HCT116 (cell line): ENCODE results near the gene PPP2R5C.

ENCODE experiments used
- TF ChIP-seq, protein P1 (sequence below): IDR thresholded peaks from 2 replicates; pipeline ENCODE4 v1.6.1; 2012
- TF ChIP-seq, protein P2 (sequence below), 3 experiments: fragments of 200-600 bp in 1 of 3; sonication (generic) in 1 of 3; IDR thresholded peaks in 2 of 3; conservative IDR thresholded peaks in 1 of 3; 2 replicates each; pipeline ENCODE4 v1.5.1; 2012 to 2017; ENCODE audit warnings: low read depth in 2 of 3, low read length in 2 of 3, antibody characterized with exemption in 1 of 3, borderline replicate concordance in 1 of 3, control low read depth in 1 of 3, mild to moderate bottlenecking in 1 of 3, mixed read lengths in 1 of 3, mixed run types in 1 of 3, moderate library complexity in 1 of 3; ENCODE audit not compliant: insufficient read depth in 1 of 3
- TF ChIP-seq, protein P3 (sequence below): IDR thresholded peaks from 2 replicates; pipeline ENCODE4 v1.6.1; 2012; ENCODE audit warnings: low read depth

DNA sequence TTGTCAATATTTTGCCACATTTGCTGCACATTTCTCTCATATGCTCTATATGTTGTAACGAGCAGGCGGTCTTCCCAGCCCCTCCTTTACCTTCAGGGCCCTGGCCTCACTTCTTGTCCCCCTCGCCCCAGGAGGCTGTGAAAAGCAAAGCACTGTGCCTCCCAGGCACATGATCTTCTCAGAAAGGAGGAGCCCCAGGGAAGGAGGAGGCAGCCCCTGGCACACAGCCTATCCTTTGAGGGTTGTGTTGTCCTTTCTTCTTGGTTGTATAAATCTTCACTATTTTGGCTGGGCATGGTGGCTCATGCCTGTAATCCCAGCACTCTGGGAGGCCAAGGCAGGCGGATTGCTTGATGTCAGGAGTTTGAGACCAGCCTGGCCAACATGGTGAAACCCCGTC is 77.0 kb downstream of the PPP2R5C start:
- TF ChIP-seq, protein P1, sequence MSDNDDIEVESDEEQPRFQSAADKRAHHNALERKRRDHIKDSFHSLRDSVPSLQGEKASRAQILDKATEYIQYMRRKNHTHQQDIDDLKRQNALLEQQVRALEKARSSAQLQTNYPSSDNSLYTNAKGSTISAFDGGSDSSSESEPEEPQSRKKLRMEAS: no peak
- TF ChIP-seq, protein P2, sequence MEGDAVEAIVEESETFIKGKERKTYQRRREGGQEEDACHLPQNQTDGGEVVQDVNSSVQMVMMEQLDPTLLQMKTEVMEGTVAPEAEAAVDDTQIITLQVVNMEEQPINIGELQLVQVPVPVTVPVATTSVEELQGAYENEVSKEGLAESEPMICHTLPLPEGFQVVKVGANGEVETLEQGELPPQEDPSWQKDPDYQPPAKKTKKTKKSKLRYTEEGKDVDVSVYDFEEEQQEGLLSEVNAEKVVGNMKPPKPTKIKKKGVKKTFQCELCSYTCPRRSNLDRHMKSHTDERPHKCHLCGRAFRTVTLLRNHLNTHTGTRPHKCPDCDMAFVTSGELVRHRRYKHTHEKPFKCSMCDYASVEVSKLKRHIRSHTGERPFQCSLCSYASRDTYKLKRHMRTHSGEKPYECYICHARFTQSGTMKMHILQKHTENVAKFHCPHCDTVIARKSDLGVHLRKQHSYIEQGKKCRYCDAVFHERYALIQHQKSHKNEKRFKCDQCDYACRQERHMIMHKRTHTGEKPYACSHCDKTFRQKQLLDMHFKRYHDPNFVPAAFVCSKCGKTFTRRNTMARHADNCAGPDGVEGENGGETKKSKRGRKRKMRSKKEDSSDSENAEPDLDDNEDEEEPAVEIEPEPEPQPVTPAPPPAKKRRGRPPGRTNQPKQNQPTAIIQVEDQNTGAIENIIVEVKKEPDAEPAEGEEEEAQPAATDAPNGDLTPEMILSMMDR (IDR thresholded peaks at IDR 0.05 in 2 of 3, conservative IDR thresholded peaks at IDR 0.05 in 1 of 3; ENCODE audit: borderline replicate concordance in 1 of 3, insufficient read depth in 1 of 3, low read depth in 2 of 3, low read length in 2 of 3): no peak
- TF ChIP-seq, protein P3, sequence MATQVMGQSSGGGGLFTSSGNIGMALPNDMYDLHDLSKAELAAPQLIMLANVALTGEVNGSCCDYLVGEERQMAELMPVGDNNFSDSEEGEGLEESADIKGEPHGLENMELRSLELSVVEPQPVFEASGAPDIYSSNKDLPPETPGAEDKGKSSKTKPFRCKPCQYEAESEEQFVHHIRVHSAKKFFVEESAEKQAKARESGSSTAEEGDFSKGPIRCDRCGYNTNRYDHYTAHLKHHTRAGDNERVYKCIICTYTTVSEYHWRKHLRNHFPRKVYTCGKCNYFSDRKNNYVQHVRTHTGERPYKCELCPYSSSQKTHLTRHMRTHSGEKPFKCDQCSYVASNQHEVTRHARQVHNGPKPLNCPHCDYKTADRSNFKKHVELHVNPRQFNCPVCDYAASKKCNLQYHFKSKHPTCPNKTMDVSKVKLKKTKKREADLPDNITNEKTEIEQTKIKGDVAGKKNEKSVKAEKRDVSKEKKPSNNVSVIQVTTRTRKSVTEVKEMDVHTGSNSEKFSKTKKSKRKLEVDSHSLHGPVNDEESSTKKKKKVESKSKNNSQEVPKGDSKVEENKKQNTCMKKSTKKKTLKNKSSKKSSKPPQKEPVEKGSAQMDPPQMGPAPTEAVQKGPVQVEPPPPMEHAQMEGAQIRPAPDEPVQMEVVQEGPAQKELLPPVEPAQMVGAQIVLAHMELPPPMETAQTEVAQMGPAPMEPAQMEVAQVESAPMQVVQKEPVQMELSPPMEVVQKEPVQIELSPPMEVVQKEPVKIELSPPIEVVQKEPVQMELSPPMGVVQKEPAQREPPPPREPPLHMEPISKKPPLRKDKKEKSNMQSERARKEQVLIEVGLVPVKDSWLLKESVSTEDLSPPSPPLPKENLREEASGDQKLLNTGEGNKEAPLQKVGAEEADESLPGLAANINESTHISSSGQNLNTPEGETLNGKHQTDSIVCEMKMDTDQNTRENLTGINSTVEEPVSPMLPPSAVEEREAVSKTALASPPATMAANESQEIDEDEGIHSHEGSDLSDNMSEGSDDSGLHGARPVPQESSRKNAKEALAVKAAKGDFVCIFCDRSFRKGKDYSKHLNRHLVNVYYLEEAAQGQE: no peak
